Activated CD4-positive, alpha-beta T cell treated with anti-CD3 and anti-CD28 coated beads, Interleukin-2, amount 50 U/mL, for 1 hour (primary cell): ENCODE measurements around the gene AHCY.
"Not testable (repeated sequence)": the region's sequence is repeated elsewhere in the genome, so short reads cannot be mapped to it uniquely, and the experiment has no call there.

ENCODE experiments used
- DNase-seq: peaks from one replicate; pipeline ENCODE4 v3.0.0-alpha.2; 2020

AHCY gene

GRCh38 chr20:34322267-34323105 lies 19.3 kb upstream of the AHCY start:
- DNase-seq: no peak

DNA sequence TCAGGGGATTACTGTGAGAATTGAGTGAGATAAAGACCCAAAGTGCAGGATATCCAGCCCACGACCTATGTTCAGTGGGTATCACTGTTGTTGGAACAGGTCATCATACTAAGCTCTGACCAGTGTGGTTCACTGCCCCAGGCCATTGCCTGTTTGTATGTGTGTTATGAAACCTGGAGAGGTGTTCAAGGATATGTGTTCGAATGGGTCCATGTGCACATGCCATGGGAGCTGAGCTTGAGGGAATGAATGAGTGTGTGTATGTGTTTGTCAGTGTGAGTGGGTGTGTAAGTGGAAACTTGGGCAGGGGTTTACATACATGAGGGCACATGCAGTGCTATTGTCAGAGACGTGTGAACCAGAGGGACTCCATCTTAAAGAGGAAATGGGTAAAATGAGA lies 17.7 kb upstream of the AHCY start:
- DNase-seq: no peak

- DNase-seq: no peak
Measured at GRCh38 chr20:34318609-34319443, 15.7 kb upstream of the AHCY start.

DNA sequence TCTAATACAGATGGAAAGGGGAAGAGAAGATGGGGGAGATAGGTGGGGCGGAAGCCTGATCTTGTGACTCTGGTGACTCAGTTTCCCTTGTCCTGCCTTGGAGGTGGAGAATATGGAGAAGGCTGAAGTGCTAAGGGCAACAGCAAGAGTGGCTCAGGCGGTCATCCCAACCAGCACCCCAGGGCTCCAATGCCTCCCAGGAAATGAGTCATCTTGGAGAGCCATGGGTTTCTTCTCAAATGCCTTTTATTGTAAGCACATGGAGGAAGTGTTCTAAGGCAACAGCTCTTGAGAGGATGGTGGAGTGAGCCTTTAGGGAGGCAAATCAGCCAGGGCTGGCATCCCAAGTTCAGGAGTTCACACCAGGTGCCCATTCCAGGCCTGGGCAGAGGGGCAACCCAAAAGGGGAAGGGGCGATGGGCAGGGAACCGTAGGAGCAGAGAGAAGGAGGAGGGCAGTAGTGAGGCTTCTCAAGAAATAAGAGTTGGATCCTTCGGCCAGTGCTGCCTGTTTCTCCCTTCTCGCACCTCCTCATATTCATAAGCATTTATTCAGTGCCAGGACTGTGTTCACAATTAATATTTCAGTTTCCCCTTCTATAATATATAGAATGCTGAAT lies 13.2 kb upstream of the AHCY start:
- no peak for DNase-seq

- no peak for DNase-seq
Measured at GRCh38 chr20:34315236-34315635, 12.1 kb upstream of the AHCY start.

- DNase-seq: peak; percentile 85
Measured at GRCh38 chr20:34312544-34313217, 9.5 kb upstream of the AHCY start.

GRCh38 chr20:34312024-34312460 lies 8.9 kb upstream of the AHCY start:
- DNase-seq: no peak

DNA sequence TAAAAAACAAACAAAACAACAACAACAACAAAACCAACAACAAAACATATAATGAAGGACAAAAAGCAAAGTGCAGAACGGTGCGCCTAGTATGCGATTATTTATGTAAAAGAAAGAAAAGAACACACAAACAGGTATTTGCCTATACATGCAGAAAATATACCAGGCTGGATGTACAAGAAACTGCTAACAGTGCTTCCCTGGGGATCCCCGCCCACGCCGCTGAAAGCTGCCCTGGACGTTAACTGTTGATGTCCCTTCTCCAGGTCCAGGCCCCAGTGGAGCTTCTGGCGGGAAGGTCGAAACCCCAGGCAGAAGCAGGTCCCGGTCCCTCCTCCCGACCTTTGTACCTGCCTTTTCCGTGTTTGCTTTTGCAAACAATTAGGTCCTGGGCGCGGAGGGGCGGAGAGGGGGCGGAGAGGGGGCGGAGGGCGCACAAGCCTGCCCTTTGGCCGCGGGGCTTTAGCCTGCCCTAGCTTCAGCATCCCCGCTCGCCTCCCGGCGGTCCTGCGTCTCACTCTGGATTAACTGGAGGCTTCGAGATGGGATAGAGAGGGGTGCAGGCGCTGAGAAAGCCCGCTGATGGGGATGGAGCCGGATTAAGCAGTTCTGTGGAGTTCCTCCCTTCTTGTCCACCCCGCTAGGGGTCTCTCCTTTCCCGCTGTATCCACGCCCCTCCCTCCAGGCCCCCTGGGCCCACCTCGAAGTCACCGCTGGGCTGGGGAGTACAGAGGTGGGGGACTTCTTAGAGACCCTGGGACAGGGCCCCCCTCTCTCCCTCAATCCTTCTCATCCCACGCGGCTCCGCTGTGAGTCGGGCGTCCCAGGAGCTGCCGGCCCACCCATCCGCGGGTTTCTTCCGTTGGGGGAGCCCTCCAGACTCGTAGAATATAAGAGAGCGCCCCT lies 8.2 kb upstream of the AHCY start:
- DNase-seq: no peak

DNA sequence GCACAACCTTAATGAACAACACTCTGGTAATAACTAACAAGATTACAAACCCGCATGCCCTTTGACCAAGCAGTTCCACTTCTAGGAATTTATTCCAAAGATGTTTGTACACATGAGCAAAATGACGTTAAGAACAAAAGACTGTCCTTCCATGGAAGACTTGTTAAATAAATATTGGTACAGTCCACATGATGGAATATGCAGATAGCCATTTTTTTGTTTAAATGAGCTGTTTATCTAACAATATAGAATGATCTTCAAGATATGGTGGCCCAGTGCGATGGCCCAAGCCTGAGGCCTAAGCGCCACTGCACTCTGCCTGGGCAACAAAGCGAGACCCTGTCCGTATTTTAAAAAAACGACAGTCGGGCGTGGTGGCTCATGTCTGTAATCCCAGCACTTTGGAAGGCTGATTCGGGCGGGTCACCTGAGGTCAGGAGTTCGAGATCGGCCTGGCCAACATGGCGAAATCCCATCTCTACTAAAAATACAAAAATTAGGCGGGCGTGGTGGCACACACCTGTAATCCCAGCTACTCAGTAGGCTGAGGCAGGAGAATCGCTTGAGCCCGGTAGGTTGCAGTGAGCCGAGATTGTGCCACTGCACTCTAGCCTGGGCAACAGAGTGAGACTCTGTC lies 7.4 kb upstream of the AHCY start:
- no peak for DNase-seq

DNA sequence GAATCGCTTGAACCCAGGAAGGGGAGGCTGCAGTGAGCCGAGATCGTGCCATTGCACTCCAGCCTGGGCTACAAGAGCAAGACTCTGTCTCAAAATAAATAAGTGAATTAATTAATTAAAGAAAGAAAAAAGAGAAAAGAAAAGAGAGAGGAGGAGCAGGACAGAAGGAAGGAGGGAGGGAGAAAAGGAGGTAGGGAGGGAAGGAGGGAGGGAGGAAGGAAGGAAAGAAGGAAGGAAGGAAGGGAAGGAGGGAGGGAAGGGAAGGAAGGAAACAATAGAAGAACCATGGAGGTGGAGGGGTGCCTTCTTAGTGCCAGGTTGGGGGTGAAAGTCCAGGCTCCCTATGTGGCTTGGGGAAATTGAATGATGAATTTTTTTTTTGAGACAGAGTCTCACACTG lies 6.5 kb upstream of the AHCY start:
- DNase-seq: no peak

DNA sequence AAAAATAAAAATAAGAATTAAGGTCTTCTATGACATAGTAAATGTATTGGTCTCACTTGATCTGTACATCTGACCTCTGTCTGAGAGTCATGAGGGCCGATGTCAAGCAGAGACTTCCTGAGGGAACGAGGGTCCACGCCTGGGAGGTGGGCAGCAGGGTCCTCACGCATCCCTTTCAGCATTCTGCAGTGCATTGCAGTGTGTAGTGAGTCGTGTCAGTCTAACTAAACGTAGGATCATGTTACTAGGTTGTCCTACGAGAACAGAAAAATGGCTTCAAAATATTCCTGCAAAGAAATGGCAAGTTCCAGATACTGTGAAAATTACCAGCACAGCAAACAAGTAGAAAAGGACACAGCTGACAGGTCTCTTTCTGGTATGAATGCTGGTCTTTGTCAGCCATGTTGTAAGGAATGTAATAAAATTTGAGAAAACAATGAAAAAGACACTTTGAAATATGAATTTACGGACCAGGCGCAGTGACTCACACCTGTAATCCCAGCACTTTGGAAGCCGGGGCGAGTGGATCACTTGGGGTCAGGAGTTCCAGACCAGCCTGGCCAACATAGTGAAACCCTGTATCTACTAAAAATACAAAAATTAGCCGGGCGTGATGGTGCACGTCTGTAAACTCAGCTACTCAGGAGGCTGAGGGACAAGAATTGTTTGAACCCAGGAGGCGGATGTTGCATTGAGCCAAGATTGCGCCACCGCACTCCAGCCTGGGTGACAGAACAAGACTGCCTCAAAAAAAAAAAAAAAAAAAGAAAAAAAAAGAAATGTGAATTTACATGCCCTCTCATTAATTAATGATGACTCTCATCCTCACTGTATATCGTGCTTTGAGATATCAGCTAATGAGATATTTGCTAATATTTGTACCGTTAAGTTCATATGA lies 2.4 kb upstream of the AHCY start:
- DNase-seq: no peak

- DNase-seq: no peak
Measured at GRCh38 chr20:34302312-34302722, 838 bp downstream of the AHCY start.

DNA sequence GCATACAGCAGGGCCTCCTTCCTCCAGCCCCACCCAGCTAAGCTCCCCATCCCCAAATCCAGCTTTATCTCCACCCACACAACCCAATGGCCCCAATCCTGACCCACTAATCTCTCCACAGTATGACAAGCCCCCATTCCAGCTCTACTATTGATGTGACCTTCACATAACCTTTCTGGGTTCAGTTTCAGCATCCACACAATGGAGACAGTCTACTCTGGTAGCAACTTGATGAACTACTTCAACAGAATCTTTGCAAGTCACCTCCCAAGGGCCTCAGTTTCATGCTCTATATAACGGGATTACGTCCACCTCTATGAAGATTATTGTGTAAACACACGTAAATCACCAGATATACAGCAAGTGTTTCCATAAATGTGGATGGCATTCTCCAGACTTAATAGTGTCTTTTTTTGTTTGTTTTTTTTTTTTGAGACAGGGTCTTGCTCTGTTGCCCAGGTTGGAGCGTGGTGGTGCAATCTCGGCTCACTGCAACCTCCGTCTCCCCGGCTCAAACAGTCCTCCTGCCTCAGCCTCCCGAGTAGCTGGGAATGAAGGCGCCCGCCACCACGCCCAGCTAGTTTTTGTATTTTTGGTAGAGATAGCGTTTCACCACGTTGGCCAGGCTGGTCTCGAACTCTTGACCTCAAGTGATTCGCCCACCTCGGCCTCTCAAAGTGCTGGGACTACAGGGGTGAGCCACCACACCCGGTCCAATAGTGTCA lies 1.4 kb downstream of the AHCY start:
- no peak for DNase-seq

DNA sequence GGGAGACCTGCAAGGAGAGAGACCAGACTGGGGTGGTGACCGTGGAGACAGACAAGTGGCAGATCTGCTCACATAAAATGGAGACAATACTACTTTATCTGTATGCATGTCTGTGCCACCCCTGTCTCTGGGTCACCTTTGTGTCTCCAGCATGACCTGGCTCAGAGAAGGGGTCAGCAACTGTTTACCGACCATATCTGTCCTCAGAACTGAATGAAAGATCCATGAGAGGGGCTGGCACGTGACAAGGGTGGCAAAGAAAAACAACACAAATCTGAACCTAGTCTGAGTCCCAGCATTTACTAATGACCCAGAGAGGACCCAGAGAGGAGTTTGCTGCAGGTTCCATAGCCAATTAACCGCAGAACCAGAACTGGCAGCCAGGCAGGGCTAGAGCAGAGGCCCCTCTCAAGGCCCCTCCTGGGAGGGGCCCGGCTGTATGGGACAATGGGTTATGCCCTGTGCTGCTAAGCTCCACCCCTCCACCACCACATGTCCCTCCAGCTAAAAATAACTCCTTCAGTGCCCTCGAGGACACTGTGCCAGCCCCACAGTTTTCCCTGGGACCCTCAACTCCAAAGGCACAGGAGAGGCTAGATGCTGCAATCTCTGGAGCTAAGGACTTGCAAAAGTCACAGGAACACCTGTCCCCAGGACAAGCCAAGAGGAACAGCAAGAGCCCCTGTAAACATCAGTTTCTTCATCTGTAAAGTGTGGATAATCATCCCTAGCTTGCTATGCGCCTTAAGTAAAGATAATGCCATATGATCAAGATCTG lies 2.2 kb downstream of the AHCY start:
- no peak for DNase-seq

DNA sequence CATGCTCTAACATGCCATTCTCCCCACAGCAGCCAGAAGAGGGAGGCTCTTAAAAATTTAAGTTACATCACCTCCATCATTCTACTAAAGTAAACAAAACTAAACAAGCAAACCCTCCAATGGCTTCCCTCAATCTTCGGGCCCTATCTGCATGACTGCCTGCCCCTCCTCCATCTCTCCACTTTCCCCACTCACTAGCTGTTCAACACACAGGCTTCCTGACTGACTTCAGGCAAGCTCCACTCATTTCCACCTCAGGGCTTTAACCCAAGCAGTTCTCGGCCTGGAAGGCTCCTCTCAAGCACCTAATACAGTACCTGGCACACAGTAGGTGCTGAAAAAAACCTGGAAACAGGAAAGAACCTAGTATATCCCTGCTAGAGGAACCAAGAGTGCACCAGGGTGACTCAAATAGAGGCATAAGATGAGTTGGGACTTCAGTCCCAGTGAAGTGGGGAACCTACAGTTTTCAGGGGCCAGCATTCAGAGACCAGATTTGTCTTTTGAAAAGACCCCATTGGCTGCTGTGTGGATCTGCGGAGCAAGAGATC lies 2.8 kb downstream of the AHCY start:
- DNase-seq: no peak

- no peak for DNase-seq
Measured at GRCh38 chr20:34299556-34300255, 3.4 kb downstream of the AHCY start.

GRCh38 chr20:34298294-34298784 lies 4.8 kb downstream of the AHCY start:
- not testable (repeated sequence) for DNase-seq

DNA sequence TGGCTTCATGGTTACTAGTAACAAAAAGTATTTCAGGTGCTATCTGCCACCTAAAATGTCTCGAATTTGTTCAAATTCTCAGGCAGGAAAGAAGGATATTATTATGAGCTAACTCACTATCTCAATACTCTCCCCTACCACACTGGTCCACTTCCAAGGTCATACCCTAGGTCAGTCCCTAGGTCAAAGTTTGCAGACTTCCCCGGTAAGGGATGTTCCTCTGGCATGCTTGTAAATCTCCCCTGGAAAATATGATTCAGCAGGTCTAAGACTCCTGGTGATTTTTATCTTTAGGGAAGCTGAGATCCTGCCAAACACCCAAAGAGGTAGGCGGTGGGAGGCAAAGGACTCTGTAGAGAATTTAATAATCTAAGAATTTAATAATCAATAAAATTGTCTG lies 6.7 kb downstream of the AHCY start:
- DNase-seq: no peak
